WTC11 (cell line): ENCODE measurements around the gene COPA. TPM values are rescaled to one million over a fixed set of nuclear protein-coding genes. Genes with fewer than 3 reads are reported as not detected.

Experiments used
- ATAC-seq: fragments of 200-7000 bp; cut with Tn5 transposase; 2 replicates; pipeline ENCODE4 v1.10.0; 2021; ENCODE audit warnings: mild to moderate bottlenecking, moderate library complexity
- CTCF ChIA-PET: fragments of 300-600 bp; sonication (Branson Sonifier 250); formaldehyde crosslinking; loops from one replicate; lab custom pipeline; 2021; ENCODE audit warnings: antibody characterized with exemption; lab: Charles Lee
- POLR2A ChIA-PET: fragments of 350-600 bp; sonication (Branson Sonifier 250); formaldehyde crosslinking; loops from one replicate; lab custom pipeline; 2021; ENCODE audit warnings: antibody characterized with exemption; lab: Charles Lee
- DNase-seq: peaks from one replicate; pipeline ENCODE4 v3.0.0; 2021; ENCODE audit warnings: low spot score
- H3K27ac Mint-ChIP-seq: 2 replicates; pipeline ENCODE4 v1.8.0; 2021; ENCODE audit warnings: mixed read lengths
- H3K27me3 Mint-ChIP-seq: 2 replicates; pipeline ENCODE4 v1.8.0; 2021; ENCODE audit warnings: low read depth, mild to moderate bottlenecking, moderate library complexity, mixed read lengths
- H3K36me3 Mint-ChIP-seq: 2 replicates; pipeline ENCODE4 v1.8.0; 2021; ENCODE audit warnings: mixed read lengths
- H3K4me1 Mint-ChIP-seq: 2 replicates; pipeline ENCODE4 v1.8.0; 2022; ENCODE audit warnings: mixed read lengths
- H3K4me3 Mint-ChIP-seq: 2 replicates; pipeline ENCODE4 v1.8.0; 2021; ENCODE audit warnings: mild to moderate bottlenecking, moderate library complexity, mixed read lengths
- H3K9me3 Mint-ChIP-seq: 2 replicates; pipeline ENCODE4 v1.8.0; 2021; ENCODE audit warnings: mixed read lengths
- ARID4B ChIP-seq: sonication (generic); formaldehyde crosslinking; IDR thresholded peaks from 2 replicates; pipeline ENCODE4 v1.8.0; 2023; ENCODE audit warnings: missing genetic modification reagents, mild to moderate bottlenecking, borderline replicate concordance
- ATF2 ChIP-seq: sonication (generic); formaldehyde crosslinking; IDR thresholded peaks from 2 replicates; pipeline ENCODE4 v1.8.1; 2022; ENCODE audit warnings: low read depth, missing genetic modification reagents, borderline replicate concordance
- CTCF ChIP-seq: fragments of 200-600 bp; IDR thresholded peaks from 2 replicates; pipeline ENCODE4 v1.8.0; 2022; ENCODE audit warnings: antibody characterized with exemption
- FOXK1 ChIP-seq: sonication (generic); formaldehyde crosslinking; IDR thresholded peaks from 2 replicates; pipeline ENCODE4 v1.8.0; 2022; ENCODE audit warnings: mild to moderate bottlenecking, moderate library complexity, missing genetic modification reagents
- FOXP4 ChIP-seq: sonication (generic); formaldehyde crosslinking; IDR thresholded peaks from 2 replicates; pipeline ENCODE4 v1.8.0; 2022; ENCODE audit warnings: mild to moderate bottlenecking, missing genetic modification reagents
- GRHL2 ChIP-seq: fragments of 250-450 bp; sonication (Bioruptor Pico); IDR thresholded peaks from 2 replicates; pipeline ENCODE4 v1.8.0; 2022; ENCODE audit warnings: mild to moderate bottlenecking, moderate library complexity; ENCODE audit not compliant: insufficient replicate concordance, severe bottlenecking
- RELA ChIP-seq: sonication (generic); formaldehyde crosslinking; IDR thresholded peaks from 2 replicates; pipeline ENCODE4 v1.8.1; 2022; ENCODE audit warnings: missing genetic modification reagents, mild to moderate bottlenecking, borderline replicate concordance
- SP1 ChIP-seq: sonication (generic); formaldehyde crosslinking; conservative IDR thresholded peaks from 2 replicates; pipeline ENCODE4 v1.8.1; 2022; ENCODE audit warnings: missing genetic modification reagents
- USF1 ChIP-seq: sonication (generic); formaldehyde crosslinking; IDR thresholded peaks from 2 replicates; pipeline ENCODE4 v1.8.0; 2022; ENCODE audit warnings: mild to moderate bottlenecking, missing genetic modification reagents
- ZNF532 ChIP-seq: fragments of 250-450 bp; sonication (Bioruptor Pico); IDR thresholded peaks from 2 replicates; pipeline ENCODE4 v1.9.0; 2021; ENCODE audit warnings: mild to moderate bottlenecking, borderline replicate concordance
- total RNA-seq: library from RNA; stranded (reverse); gene quantifications from 3 replicates; pipeline ENCODE4 v1.2.3, GENCODE V29; 2021

COPA gene
- total RNA-seq, 1 experiment from 2014 or later, result 126 TPM

- no peaks in the 10 kb centered on the region for H3K27me3 Mint-ChIP-seq
- TF ChIP-seq ZNF532 (CRISPR knock-in tag), result no peak
- peak; percentile 61 for TF ChIP-seq CTCF
- no peak for TF ChIP-seq GRHL2 (CRISPR knock-in tag)
- TF ChIP-seq USF1, result no peak
- no peak; the same call in 1 of the 2 replicates for TF ChIP-seq SP1 (CRISPR knock-in tag)
- no peak for TF ChIP-seq FOXK1 (CRISPR knock-in tag)
- TF ChIP-seq RELA (CRISPR knock-in tag), result no peak
- ATAC-seq (peak; percentile 71), DNase-seq (no peak)
- no peaks in the 10 kb centered on the region for H3K9me3 Mint-ChIP-seq
- POLR2A ChIA-PET, result interaction anchor here (0.7 to 3.0 kb wide), 5 partner anchors 13 to 26 kb away, joined by 3 to 14 read pairs (median 5); partner anchors contain the start of gene VANGL2
- peak overlapping the region; percentile 49 for H3K4me3 Mint-ChIP-seq
- H3K36me3 Mint-ChIP-seq, result no peaks in the 10 kb centered on the region
- H3K27ac Mint-ChIP-seq, result no peak overlapping the region
- CTCF ChIA-PET, result interaction anchor here (0.6 to 8.3 kb wide), 47 partner anchors 13 to 328 kb away, joined by 3 to 199 read pairs (median 5); partner anchors contain the start of genes CASQ1, COPA, DCAF8 and KCNJ10
- H3K4me1 Mint-ChIP-seq, result peaks cover 35% of the 10 kb centered on the region
Measured at GRCh38 chr1:160376525-160377131, 33.6 kb upstream of the COPA start.

- H3K36me3 Mint-ChIP-seq, result no peaks in the 10 kb centered on the region
- peak overlapping the region; percentile 49 for H3K4me3 Mint-ChIP-seq
- CTCF ChIA-PET, result interaction anchor here (0.6 to 8.3 kb wide), 37 partner anchors 12 to 290 kb away, joined by 3 to 199 read pairs (median 5); partner anchors contain the start of genes DCAF8, NHLH1 and VANGL2
- DNase-seq (peak; percentile 37), ATAC-seq (peak; percentile 55)
- no peaks in the 10 kb centered on the region for H3K27me3 Mint-ChIP-seq
- H3K4me1 Mint-ChIP-seq, result peaks cover 35% of the 10 kb centered on the region
- no peak overlapping the region; the same call in 1 of the 2 replicates for H3K27ac Mint-ChIP-seq
- no peaks in the 10 kb centered on the region for H3K9me3 Mint-ChIP-seq
- POLR2A ChIA-PET, result interaction anchor here (0.7 to 3.0 kb wide), 5 partner anchors 12 to 25 kb away, joined by 3 to 14 read pairs (median 5); partner anchors contain the start of gene VANGL2
- TF ChIP-seq ATF2 (CRISPR knock-in tag), result no peak
- peak; percentile 53; the same call in 1 of the 2 replicates for TF ChIP-seq ARID4B (CRISPR knock-in tag)
- peak; percentile 60; the same call in 1 of the 2 replicates for TF ChIP-seq FOXP4 (CRISPR knock-in tag)
- no peak for TF ChIP-seq ZNF532 (CRISPR knock-in tag)
Measured at GRCh38 chr1:160375788-160376524, 32.9 kb upstream of the COPA start.
